G401.6 (cell line): Measurements from ENCODE around the gene USP12.
"Not testable (repeated sequence)": the region's sequence is repeated elsewhere in the genome, so short reads cannot be mapped to it uniquely, and the experiment has no call there.

Experiments
- FAIRE-seq: peaks from 2 replicates; lab custom pipeline; 2012; peaks lifted over from hg19 to GRCh38; lab: Jason Lieb, UNC

USP12 gene

GRCh38 chr13:27149702-27150101 is 21.9 kb downstream of the USP12 start:
- no peak for FAIRE-seq

GRCh38 chr13:27148900-27149299 is 22.7 kb downstream of the USP12 start:
- FAIRE-seq, result no peak

DNA sequence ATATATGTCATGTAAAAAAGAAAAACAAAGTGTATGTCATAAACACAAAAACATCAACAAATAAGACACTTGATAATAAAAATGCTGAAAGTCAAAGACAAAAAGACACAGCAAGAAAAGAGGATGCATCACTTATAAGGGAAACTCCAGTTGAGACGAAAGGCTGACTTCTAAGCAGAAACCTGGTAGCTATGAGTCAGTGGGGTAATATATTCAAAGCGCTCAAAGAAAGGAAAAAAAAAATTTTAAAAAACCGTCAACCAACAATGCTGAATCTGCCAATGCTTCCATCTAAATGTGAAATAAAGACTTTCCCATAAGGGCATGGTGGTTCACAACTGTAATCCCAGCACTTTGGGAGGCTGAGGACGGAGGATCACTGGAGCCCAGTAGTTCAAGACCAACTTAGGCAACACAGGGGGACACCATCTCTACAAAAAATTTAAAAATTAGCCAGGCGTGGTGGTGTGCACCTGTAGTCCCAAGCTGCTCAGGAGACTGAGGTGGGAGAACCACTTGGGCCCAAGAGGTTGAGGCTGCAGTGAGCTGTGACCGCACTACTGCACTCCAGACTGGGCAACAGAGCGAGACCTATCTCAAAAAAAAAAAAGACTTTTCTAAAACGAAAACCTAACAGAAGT is 24.0 kb downstream of the USP12 start:
- FAIRE-seq, result no peak

- FAIRE-seq, result no peak
Measured at GRCh38 chr13:27141746-27142145, 29.9 kb downstream of the USP12 start.

DNA sequence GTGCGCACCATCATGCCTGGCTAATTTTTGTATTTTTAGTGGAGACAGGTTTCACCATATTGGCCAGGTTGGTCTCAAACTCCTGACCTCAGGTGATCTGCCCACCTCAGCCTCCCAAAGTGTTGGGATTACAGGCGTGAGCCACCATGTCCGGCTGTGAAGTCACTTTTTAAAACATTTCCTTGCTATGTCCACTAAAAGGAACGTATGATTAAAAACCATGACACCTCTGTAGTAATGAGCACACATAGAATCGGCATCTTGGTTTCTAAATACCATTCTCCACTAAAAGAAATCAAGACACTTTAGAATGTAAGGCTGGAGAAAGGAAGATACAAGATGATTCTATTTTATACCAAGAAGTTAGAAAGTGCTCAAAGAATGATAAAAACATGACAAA is 30.5 kb downstream of the USP12 start:
- FAIRE-seq, result not testable (repeated sequence)

GRCh38 chr13:27140060-27140459 is 31.6 kb downstream of the USP12 start:
- FAIRE-seq, result no peak

GRCh38 chr13:27139565-27139964 is 32.0 kb downstream of the USP12 start:
- no peak for FAIRE-seq

GRCh38 chr13:27138457-27139093 is 33.0 kb downstream of the USP12 start:
- FAIRE-seq, result no peak

GRCh38 chr13:27137759-27138158 is 33.9 kb downstream of the USP12 start:
- no peak for FAIRE-seq

DNA sequence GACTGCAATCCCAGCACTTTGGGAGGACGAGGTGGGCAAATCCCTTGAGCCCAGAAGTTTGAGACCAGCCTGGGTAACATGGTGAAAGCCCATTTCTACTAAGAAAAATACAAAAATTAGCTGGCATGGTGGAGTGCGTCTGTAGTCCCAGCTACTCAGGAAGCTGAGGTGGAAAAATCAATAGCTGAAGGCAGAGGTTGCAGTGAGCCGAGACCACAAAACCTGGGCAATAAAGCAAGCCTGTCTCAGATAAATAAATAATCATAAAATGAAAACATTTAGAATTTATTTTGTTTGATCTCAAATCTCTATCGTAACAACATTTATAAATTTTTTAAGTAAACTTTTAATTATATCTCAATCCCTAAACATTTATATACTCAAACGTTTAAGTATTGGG is 36.6 kb downstream of the USP12 start:
- no peak for FAIRE-seq

GRCh38 chr13:27133889-27134288 is 37.7 kb downstream of the USP12 start:
- FAIRE-seq, result no peak

DNA sequence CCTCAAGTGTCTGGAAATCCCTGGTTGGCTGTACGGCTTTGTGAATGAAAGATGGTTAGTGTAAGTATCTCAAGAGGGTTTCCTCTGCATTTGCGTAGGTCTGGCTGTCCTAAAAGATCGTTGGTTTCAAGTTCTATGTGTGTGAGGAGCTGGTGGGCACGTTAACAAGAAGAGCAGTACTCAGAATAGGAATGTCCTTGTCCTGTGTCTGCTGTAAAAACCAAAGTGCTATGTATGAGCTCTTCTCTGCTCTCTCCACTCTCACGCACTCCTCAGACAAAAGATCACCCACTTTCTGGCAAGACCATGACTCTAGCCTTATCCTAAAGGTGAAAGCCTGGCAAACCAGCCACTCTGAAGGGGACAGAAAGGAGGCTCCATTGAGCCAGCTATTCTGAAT is 39.1 kb downstream of the USP12 start:
- FAIRE-seq, result no peak

- no peak for FAIRE-seq
Measured at GRCh38 chr13:27131906-27132305, 39.7 kb downstream of the USP12 start.

DNA sequence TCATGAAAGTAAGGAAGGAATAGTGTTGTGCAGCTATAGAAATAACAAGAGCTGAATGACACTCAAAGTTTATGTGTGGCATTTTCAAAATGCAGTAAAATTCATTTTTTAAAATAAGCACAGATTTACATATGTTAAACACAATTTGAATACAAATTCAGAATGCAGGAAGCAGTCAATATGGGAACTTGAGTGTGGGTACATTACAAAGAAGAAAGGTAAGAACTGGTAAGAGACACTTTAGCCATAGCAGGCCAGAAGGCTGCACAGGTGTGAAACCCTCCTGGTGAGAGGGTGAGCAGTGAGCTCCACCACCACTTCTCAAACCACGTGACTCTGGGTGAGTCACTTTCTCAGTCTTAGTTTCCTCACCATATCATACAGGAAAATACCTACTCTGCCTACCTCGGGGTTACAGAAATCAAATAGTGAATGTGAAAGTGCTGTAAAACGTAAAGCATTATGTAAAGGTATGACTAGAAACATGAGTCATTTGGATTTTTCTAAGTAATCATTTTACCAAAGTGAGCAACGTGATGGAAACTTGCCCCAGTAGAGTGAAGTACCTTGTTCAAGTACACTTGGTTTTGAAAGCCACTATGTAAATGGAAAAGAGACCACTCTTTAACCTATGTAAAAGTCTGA is 40.5 kb downstream of the USP12 start:
- no peak for FAIRE-seq

GRCh38 chr13:27130223-27130978 is 41.2 kb downstream of the USP12 start:
- no peak for FAIRE-seq

- FAIRE-seq, result no peak
Measured at GRCh38 chr13:27128825-27129627, 42.6 kb downstream of the USP12 start.

GRCh38 chr13:27126859-27127258 is 44.8 kb downstream of the USP12 start:
- FAIRE-seq, result no peak

GRCh38 chr13:27125357-27126282 is 46.0 kb downstream of the USP12 start:
- no peak for FAIRE-seq

GRCh38 chr13:27124571-27124970 is 47.0 kb downstream of the USP12 start:
- FAIRE-seq, result no peak

DNA sequence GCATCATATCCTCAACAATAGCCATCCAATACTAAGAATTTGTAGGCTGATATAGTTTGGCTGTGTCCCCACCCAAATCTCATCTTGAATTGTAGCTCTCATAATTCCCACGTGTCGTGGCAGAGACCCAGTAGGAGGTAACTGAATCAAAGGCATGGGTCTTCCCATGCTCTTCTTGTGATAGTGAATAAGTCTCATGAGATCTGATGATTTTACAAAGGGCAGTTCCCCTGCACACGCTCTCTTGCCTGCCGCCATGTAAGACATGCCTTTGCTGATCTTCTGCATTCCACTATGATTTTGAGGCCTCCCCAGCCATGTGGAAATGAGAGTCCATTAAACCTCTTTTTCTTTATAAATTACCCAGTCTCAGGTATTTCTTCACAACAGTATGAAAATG is 48.2 kb downstream of the USP12 start:
- not testable (repeated sequence) for FAIRE-seq

DNA sequence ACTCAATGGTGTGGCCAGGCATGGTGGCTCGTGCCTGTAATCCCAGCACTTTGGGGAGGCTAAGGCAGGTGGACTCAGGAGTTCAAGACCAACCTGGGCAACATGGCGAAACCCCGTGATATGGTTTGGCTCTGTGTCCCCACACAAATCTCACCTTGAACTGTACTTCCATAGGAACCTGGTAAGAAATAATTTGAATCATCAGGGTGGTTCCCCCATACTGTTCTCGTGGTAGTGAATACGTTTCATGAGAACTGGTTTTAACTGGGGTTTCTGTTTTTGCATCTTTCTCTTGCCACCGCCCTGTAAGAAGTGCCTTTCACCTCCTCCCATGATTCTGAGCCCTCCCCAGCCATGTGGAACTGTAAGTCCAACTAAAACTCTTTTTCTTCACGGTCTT is 49.6 kb downstream of the USP12 start:
- no peak for FAIRE-seq
